Testis (tissue), 3 donors: Measurements from ENCODE around the gene ACKR1. TPM values are rescaled to one million over a fixed set of nuclear protein-coding genes. Genes with fewer than 3 reads are reported as not detected.

Experiments
- DNase-seq: peaks from one replicate; pipeline ENCODE4 v3.0.0-alpha.2; 2019
- H3K27ac ChIP-seq, 2 donors: fragments of 200-600 bp; sonication (generic); one replicate each; pipeline ENCODE4 v1.5.1; 2019
- H3K27me3 ChIP-seq: fragments of 200-600 bp; sonication (generic); one replicate; pipeline ENCODE4 v1.5.1; 2019
- H3K36me3 ChIP-seq: fragments of 200-600 bp; sonication (generic); one replicate; pipeline ENCODE4 v1.5.1; 2017; ENCODE audit warnings: low read depth; ENCODE audit errors: missing control alignments
- H3K4me1 ChIP-seq: fragments of 200-600 bp; sonication (generic); one replicate; pipeline ENCODE4 v1.5.1; 2019
- H3K4me3 ChIP-seq, 2 donors: fragments of 200-600 bp; sonication (generic); one replicate each; pipeline ENCODE4 v1.5.1; 2017 to 2019
- H3K9me3 ChIP-seq: fragments of 200-600 bp; sonication (generic); one replicate; pipeline ENCODE4 v1.5.1; 2017
- CTCF ChIP-seq, 3 experiments: fragments of 450-650 bp in 2 of 3; fragments of 200-600 bp in 1 of 3; sonication (generic) in 1 of 3; IDR thresholded peaks; one replicate each; pipeline ENCODE4 v1.5.1; 2016 to 2019; ENCODE audit warnings: antibody characterized with exemption in 3 of 3, mild to moderate bottlenecking in 2 of 3, moderate library complexity in 1 of 3
- POLR2A ChIP-seq: fragments of 450-650 bp; IDR thresholded peaks from one replicate; pipeline ENCODE4 v1.6.1; 2017; ENCODE audit warnings: antibody characterized with exemption, mild to moderate bottlenecking, moderate library complexity
- WGBS, 2 donors: methylation state at CpG; one replicate each; pipeline ENCODE4 v1.1.5; 2018; 5-methylcytosine and 5-hydroxymethylcytosine counted together
- intact Hi-C: fragments of 100-400 bp; cut with DNase I; formaldehyde crosslinking; loops from one replicate; pipeline ENCODE4 v1.15.1; 2023; ENCODE audit warnings: low total_unique reads
- polyA plus RNA-seq: library from polyadenylated mRNA; stranded (reverse); fragments of 350-450 nt; fragmentation: Illumina TruSeq; extraction: RNeasy Lipid Tissue Mini Kit (QIAGEN cat#74804); gene quantifications from one replicate; pipeline ENCODE4 v1.2.3, GENCODE V29; 2014; ENCODE audit warnings: low read depth, low replicate concordance; ENCODE audit not compliant: insufficient read depth
- total RNA-seq, 2 donors: library from RNA; depleted of rRNA; stranded (reverse); fragments of >200 nt; gene quantifications; one replicate each; pipeline ENCODE4 v1.2.3, GENCODE V29; 2016

Gene ACKR1
- total and polyA plus RNA-seq, 3 donors from 2014 or later = 14.9 to 26.9 (median 16.6) TPM

GRCh38 chr1:159162516-159163265, 42.0 kb upstream of the ACKR1 start:
- H3K4me3 ChIP-seq = no peak overlapping the region
- intact Hi-C loops = no loop called here
- TF ChIP-seq POLR2A (no peak), CTCF (IDR thresholded peaks at IDR 0.05) (no peak)
- DNase-seq = no peak
- 81% methylated on average over 4 of the region's 4 CpGs for WGBS, 2 donors
- H3K9me3 ChIP-seq = no peaks in the 10 kb centered on the region
- no peak overlapping the region for H3K27ac ChIP-seq
- no peaks in the 10 kb centered on the region for H3K27me3 ChIP-seq
- no peaks in the 10 kb centered on the region for H3K36me3 ChIP-seq
- no peaks in the 10 kb centered on the region for H3K4me1 ChIP-seq

GRCh38 chr1:159163614-159164228, 41.0 kb upstream of the ACKR1 start:
- DNase-seq = no peak
- Histone ChIP-seq H3K4me1 (no peaks in the 10 kb centered on the region), H3K9me3 (no peaks in the 10 kb centered on the region), H3K4me3 (no peak overlapping the region), H3K27ac (no peak overlapping the region), H3K36me3 (no peaks in the 10 kb centered on the region), H3K27me3 (no peaks in the 10 kb centered on the region)
- 69 to 78% methylated on average over 9 of the region's 9 CpGs for WGBS, 2 donors
- no peak for TF ChIP-seq CTCF (IDR thresholded peaks at IDR 0.05)
- no peak for TF ChIP-seq POLR2A
- intact Hi-C loops = no loop called here

GRCh38 chr1:159168043-159168442, 36.6 kb upstream of the ACKR1 start:
- peaks cover 6% of the 10 kb centered on the region for H3K27me3 ChIP-seq
- H3K4me3 ChIP-seq = no peak overlapping the region
- no peaks in the 10 kb centered on the region for H3K9me3 ChIP-seq
- 69 to 71% methylated on average over 4 of the region's 4 CpGs for WGBS, 2 donors
- H3K4me1 ChIP-seq = peaks cover 12% of the 10 kb centered on the region
- intact Hi-C loops = no loop called here
- no peak overlapping the region for H3K27ac ChIP-seq
- TF ChIP-seq CTCF (IDR thresholded peaks at IDR 0.05) = no peak
- TF ChIP-seq POLR2A = no peak
- no peaks in the 10 kb centered on the region for H3K36me3 ChIP-seq
- DNase-seq = no peak

GRCh38 chr1:159170639-159171038, 34.0 kb upstream of the ACKR1 start:
- H3K4me1 ChIP-seq = peaks cover 12% of the 10 kb centered on the region
- TF ChIP-seq CTCF (IDR thresholded peaks at IDR 0.05) (no peak), POLR2A (no peak)
- no peaks in the 10 kb centered on the region for H3K36me3 ChIP-seq
- H3K4me3 ChIP-seq = no peak overlapping the region
- no peaks in the 10 kb centered on the region for H3K9me3 ChIP-seq
- no peak overlapping the region for H3K27ac ChIP-seq
- H3K27me3 ChIP-seq = peaks cover 6% of the 10 kb centered on the region
- WGBS, 2 donors = 56 to 61% methylated on average over 5 of the region's 5 CpGs
- DNase-seq = no peak
- intact Hi-C loops = no loop called here
